WTC11 (cell line): ENCODE measurements around the gene ACOXL.

Experiments used
- CTCF ChIP-seq: fragments of 200-600 bp; IDR thresholded peaks from 2 replicates; pipeline ENCODE4 v1.8.0; 2022; ENCODE audit warnings: antibody characterized with exemption
- ZBTB21 ChIP-seq: sonication (generic); formaldehyde crosslinking; IDR thresholded peaks from 2 replicates; pipeline ENCODE4 v1.8.1; 2023; ENCODE audit warnings: mild to moderate bottlenecking, missing genetic modification reagents, borderline replicate concordance

GRCh38 chr2:111116843-111117597, 384.6 kb downstream of the ACOXL start:
- TF ChIP-seq CTCF: peak; percentile 61; the same call in 1 of the 2 replicates
- TF ChIP-seq ZBTB21 (CRISPR knock-in tag): no peak
